ENCODE results near the gene SURF4. TPM values are rescaled to one million over a fixed set of nuclear protein-coding genes. Genes with fewer than 3 reads are reported as not detected.
"Not testable (repeated sequence)": the region's sequence is repeated elsewhere in the genome, so short reads cannot be mapped to it uniquely, and the experiment has no call there.

SURF4 gene
- total RNA-seq, 1 donor from 2014 or later, result 126 TPM

DNA sequence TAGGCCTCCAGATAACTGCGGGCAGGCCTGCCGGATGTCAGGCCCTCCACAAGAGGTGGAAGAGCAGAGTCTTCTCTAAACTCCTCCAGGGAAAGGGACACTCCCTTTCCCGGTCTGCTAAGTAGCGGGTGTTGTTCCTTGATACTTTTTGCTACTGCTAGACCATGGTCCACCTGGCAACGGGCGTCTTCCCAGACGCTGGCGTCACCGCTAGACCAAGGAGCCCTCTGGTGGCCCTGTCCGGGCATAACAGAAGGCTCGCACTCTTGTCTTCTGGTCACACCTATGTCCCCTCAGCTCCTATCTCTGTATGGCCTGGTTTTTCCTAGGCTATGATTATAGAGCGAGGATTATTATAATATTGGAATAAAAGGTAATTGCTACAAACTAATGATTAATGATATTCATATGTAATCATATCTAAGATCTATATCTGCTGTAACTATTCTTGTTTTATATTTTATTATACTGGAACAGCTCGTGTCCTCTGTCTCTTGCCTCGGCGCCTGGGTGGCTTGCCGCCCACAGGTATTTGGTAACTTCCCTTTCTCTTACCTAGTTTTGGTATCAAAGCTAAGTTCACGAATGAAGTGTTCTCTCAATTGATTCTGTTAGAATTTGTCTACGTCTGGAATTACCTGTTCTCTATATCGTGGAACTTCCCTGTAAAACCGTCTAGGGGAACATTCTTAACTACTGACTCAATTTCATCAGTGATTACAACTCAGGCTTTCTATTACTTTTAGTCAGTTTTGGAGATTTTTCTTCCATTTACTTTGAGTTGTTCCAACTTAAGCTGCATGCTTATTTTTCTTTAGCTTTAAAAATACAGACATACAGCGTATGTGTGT is 46.3 kb downstream of the SURF4 start:
- H3K27ac ChIP-seq; ATAC-seq; intact Hi-C loops (cut with DNase I); H3K9me3 ChIP-seq; H3K27me3 ChIP-seq (ENCODE audit: low read depth); H3K4me3 ChIP-seq; H3K4me1 ChIP-seq; DNase-seq: not testable (repeated sequence)
- H3K36me3 ChIP-seq, result peaks cover 47% of the 10 kb centered on the region
- TF ChIP-seq, protein P1, sequence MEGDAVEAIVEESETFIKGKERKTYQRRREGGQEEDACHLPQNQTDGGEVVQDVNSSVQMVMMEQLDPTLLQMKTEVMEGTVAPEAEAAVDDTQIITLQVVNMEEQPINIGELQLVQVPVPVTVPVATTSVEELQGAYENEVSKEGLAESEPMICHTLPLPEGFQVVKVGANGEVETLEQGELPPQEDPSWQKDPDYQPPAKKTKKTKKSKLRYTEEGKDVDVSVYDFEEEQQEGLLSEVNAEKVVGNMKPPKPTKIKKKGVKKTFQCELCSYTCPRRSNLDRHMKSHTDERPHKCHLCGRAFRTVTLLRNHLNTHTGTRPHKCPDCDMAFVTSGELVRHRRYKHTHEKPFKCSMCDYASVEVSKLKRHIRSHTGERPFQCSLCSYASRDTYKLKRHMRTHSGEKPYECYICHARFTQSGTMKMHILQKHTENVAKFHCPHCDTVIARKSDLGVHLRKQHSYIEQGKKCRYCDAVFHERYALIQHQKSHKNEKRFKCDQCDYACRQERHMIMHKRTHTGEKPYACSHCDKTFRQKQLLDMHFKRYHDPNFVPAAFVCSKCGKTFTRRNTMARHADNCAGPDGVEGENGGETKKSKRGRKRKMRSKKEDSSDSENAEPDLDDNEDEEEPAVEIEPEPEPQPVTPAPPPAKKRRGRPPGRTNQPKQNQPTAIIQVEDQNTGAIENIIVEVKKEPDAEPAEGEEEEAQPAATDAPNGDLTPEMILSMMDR (IDR thresholded peaks at IDR 0.05), result peak; percentile 61

- Histone ChIP-seq H3K27me3 (ENCODE audit: low read depth) (no peaks in the 10 kb centered on the region), H3K4me3 (no peak overlapping the region), H3K36me3 (peaks cover 31% of the 10 kb centered on the region), H3K4me1 (no peaks in the 10 kb centered on the region), H3K27ac (no peak overlapping the region), H3K9me3 (no peaks in the 10 kb centered on the region)
- no peak for DNase-seq
- intact Hi-C loops (cut with DNase I), result no loop called here
- TF ChIP-seq, protein P1 (IDR thresholded peaks at IDR 0.05), result no peak
- no peak for ATAC-seq
Measured at GRCh38 chr9:133327834-133328484, 47.9 kb downstream of the SURF4 start.

GRCh38 chr9:133327021-133327420 is 48.8 kb downstream of the SURF4 start:
- DNase-seq; intact Hi-C loops (cut with DNase I): not testable (repeated sequence)

GRCh38 chr9:133323991-133324703 is 51.7 kb downstream of the SURF4 start:
- TF ChIP-seq, protein P1 (IDR thresholded peaks at IDR 0.05), result no peak
- intact Hi-C loops (cut with DNase I), result no loop called here
- H3K27ac ChIP-seq, result no peak overlapping the region

More at GRCh38 chr9:133327021-133327420, 48.8 kb downstream of the SURF4 start:
- peaks cover 21% of the 10 kb centered on the region for H3K36me3 ChIP-seq
- H3K4me3 ChIP-seq; H3K4me1 ChIP-seq; H3K27me3 ChIP-seq (ENCODE audit: low read depth); H3K9me3 ChIP-seq; H3K27ac ChIP-seq: not testable (repeated sequence)
- ATAC-seq, result peak in 1 of 2 donors; percentile 59

GRCh38 chr9:133323211-133323610 is 52.6 kb downstream of the SURF4 start:
- no peaks in the 10 kb centered on the region for H3K9me3 ChIP-seq
- no peaks in the 10 kb centered on the region for H3K4me1 ChIP-seq
- no peaks in the 10 kb centered on the region for H3K36me3 ChIP-seq
- no peak overlapping the region for H3K27ac ChIP-seq
- intact Hi-C loops (cut with DNase I), result no loop called here
- no peak for ATAC-seq
- no peaks in the 10 kb centered on the region for H3K27me3 ChIP-seq (ENCODE audit: low read depth)
- TF ChIP-seq, protein P1 (IDR thresholded peaks at IDR 0.05), result no peak
- no peak for DNase-seq
- no peak overlapping the region for H3K4me3 ChIP-seq

More at GRCh38 chr9:133323991-133324703, 51.7 kb downstream of the SURF4 start:
- Histone ChIP-seq H3K4me3 (no peak overlapping the region), H3K36me3 (no peaks in the 10 kb centered on the region), H3K9me3 (no peaks in the 10 kb centered on the region), H3K27me3 (ENCODE audit: low read depth) (no peaks in the 10 kb centered on the region), H3K4me1 (no peaks in the 10 kb centered on the region)
- DNase-seq (no peak), ATAC-seq (no peak)

All from lower lobe of right lung (tissue), 2 donors.